H1 (cell line): Measurements from ENCODE around the gene EMID1. TPM values are rescaled to one million over a fixed set of nuclear protein-coding genes. Genes with fewer than 3 reads are reported as not detected.

Experiments used
- CTCF ChIA-PET: fragments of 300-600 bp; sonication (Branson Sonifier 250); formaldehyde crosslinking; loops from one replicate; lab custom pipeline; 2021; ENCODE audit not compliant: partially characterized antibody; lab: Charles Lee
- POLR2A ChIA-PET: fragments of 300-600 bp; sonication (Branson Sonifier 250); formaldehyde crosslinking; loops from one replicate; lab custom pipeline; 2021; ENCODE audit warnings: inconsistent platforms; ENCODE audit not compliant: partially characterized antibody; lab: Charles Lee
- DNase-seq, 2 experiments: peaks; one replicate each; pipeline versions ENCODE4 v3.0.0 to v3.0.0-alpha.2; 2010 to 2022; ENCODE audit warnings: low spot score in 2 of 2, low read depth in 1 of 2, mixed read lengths in 1 of 2
- FAIRE-seq: peaks from 2 replicates; lab custom pipeline; 2011; peaks lifted over from hg19 to GRCh38; lab: Jason Lieb, UNC
- H2AFZ ChIP-seq: 2 replicates; pipeline ENCODE4 v1.8.1; 2012; ENCODE audit warnings: low read length, inconsistent platforms
- H2AK5ac ChIP-seq: 2 replicates; pipeline ENCODE4 v1.6.1; 2013; ENCODE audit warnings: low read depth, low read length
- H2BK120ac ChIP-seq: replicated peaks from 2 replicates; pipeline ENCODE3; 2013; ENCODE audit warnings: low read depth, low read length, inconsistent platforms
- H2BK12ac ChIP-seq: 2 replicates; pipeline ENCODE4 v1.6.1; 2013; ENCODE audit warnings: low read depth, low read length
- H2BK15ac ChIP-seq: 2 replicates; pipeline ENCODE4 v1.6.1; 2013; ENCODE audit warnings: low read length
- H2BK20ac ChIP-seq: 2 replicates; pipeline ENCODE4 v1.6.1; 2013; ENCODE audit warnings: low read length
- H2BK5ac ChIP-seq: 2 replicates; pipeline ENCODE4 v1.6.1; 2013; ENCODE audit warnings: low read depth, low read length
- H3K14ac ChIP-seq: 2 replicates; pipeline ENCODE4 v1.6.1; 2013; ENCODE audit warnings: inconsistent platforms; ENCODE audit not compliant: insufficient read length
- H3K18ac ChIP-seq: 2 replicates; pipeline ENCODE4 v1.6.1; 2013; ENCODE audit warnings: low read length; ENCODE audit errors: extremely low read depth
- H3K23ac ChIP-seq: 2 replicates; pipeline ENCODE4 v1.6.1; 2013; ENCODE audit warnings: inconsistent platforms; ENCODE audit not compliant: insufficient read length
- H3K23me2 ChIP-seq: 2 replicates; pipeline ENCODE4 v1.6.1; 2013; ENCODE audit warnings: low read depth, low read length
- H3K27ac ChIP-seq: 2 replicates; pipeline ENCODE4 v1.6.1; 2011; ENCODE audit warnings: low read depth, low read length, inconsistent platforms
- H3K27me3 ChIP-seq, 4 experiments: replicated peaks in 1 of 4; 1 replicate in 1 of 4; 2 replicates in 3 of 4; pipeline versions ENCODE4 v1.6.1 to v1.8.1; 2011 to 2013; ENCODE audit warnings: low read length in 3 of 4, mild to moderate bottlenecking in 3 of 4, inconsistent platforms in 2 of 4, mixed read lengths in 2 of 4, moderate library complexity in 1 of 4; ENCODE audit not compliant: control insufficient read depth in 3 of 4, insufficient read depth in 3 of 4; ENCODE audit errors: extremely low read depth in 1 of 4
- H3K36me3 ChIP-seq, 4 experiments: 2 replicates each; pipeline versions ENCODE4 v1.6.1 to v1.8.1; 2011 to 2013; ENCODE audit warnings: mild to moderate bottlenecking in 4 of 4, low read length in 3 of 4, moderate library complexity in 2 of 4, control low read depth in 1 of 4, inconsistent platforms in 1 of 4; ENCODE audit not compliant: insufficient read depth in 4 of 4, control insufficient read depth in 2 of 4
- H3K4ac ChIP-seq: replicated peaks from 2 replicates; pipeline ENCODE3; 2013; ENCODE audit warnings: low read length, low read depth, mixed read lengths, inconsistent platforms; ENCODE audit not compliant: insufficient read length
- H3K4me1 ChIP-seq, 4 experiments: replicated peaks in 1 of 4; 1 replicate in 1 of 4; 2 replicates in 3 of 4; pipeline versions ENCODE4 v1.6.1 to v1.8.1; 2011 to 2013; ENCODE audit warnings: low read length in 3 of 4, inconsistent platforms in 2 of 4, mixed read lengths in 1 of 4; ENCODE audit not compliant: insufficient read depth in 4 of 4, control insufficient read depth in 3 of 4
- H3K4me2 ChIP-seq, 2 experiments: 2 replicates each; pipeline versions ENCODE4 v1.6.1 to v1.8.1; 2011 to 2013; ENCODE audit warnings: low read depth in 2 of 2, low read length in 2 of 2, control low read depth in 1 of 2, inconsistent platforms in 1 of 2, mild to moderate bottlenecking in 1 of 2; ENCODE audit not compliant: insufficient read depth in 1 of 2
- H3K4me3 ChIP-seq, 4 experiments: fragments of 200-600, 300-600 bp in 1 of 4; sonication (generic), shearing (Covaris generic), sonication (Bioruptor Twin) in 1 of 4; 2 replicates each; pipeline versions ENCODE4 v1.5.1 to v1.8.1; 2011 to 2016; ENCODE audit warnings: low read length in 4 of 4, low read depth in 3 of 4, control low read depth in 2 of 4, inconsistent platforms in 2 of 4, mild to moderate bottlenecking in 2 of 4, mixed read lengths in 1 of 4, moderate library complexity in 1 of 4; ENCODE audit not compliant: insufficient read depth in 2 of 4; ENCODE audit errors: extremely low read depth in 1 of 4
- H3K56ac ChIP-seq: replicated peaks from 2 replicates; pipeline ENCODE3; 2013; ENCODE audit warnings: low read depth, mild to moderate bottlenecking, mixed read lengths, low read length, inconsistent platforms; ENCODE audit not compliant: insufficient read length
- H3K79me1 ChIP-seq: 2 replicates; pipeline ENCODE4 v1.6.1; 2013; ENCODE audit warnings: low read depth, low read length, control low read depth
- H3K79me2 ChIP-seq, 2 experiments: 2 replicates each; pipeline versions ENCODE4 v1.6.1 to v1.8.1; 2012 to 2013; ENCODE audit warnings: low read length in 2 of 2, mild to moderate bottlenecking in 2 of 2, inconsistent platforms in 1 of 2; ENCODE audit not compliant: insufficient read depth in 2 of 2, control insufficient read depth in 1 of 2
- H3K9ac ChIP-seq, 4 experiments: replicated peaks in 1 of 4; 1 replicate in 1 of 4; 2 replicates in 3 of 4; pipeline versions ENCODE4 v1.6.1 to v1.8.1; 2011 to 2013; ENCODE audit warnings: low read depth in 3 of 4, low read length in 3 of 4, control low read depth in 2 of 4, mild to moderate bottlenecking in 2 of 4, moderate library complexity in 2 of 4, inconsistent platforms in 1 of 4; ENCODE audit errors: extremely low read depth in 1 of 4
- H3K9me3 ChIP-seq, 2 experiments: 2 replicates each; pipeline versions ENCODE4 v1.6.1 to v1.8.1; 2012 to 2013; ENCODE audit warnings: mild to moderate bottlenecking in 2 of 2, moderate library complexity in 2 of 2, control low read depth in 1 of 2, inconsistent platforms in 1 of 2, low read depth in 1 of 2, low read length in 1 of 2, mixed read lengths in 1 of 2; ENCODE audit not compliant: insufficient read depth in 2 of 2
- H4K20me1 ChIP-seq, 2 experiments: replicated peaks in 1 of 2; 2 replicates each; pipeline versions ENCODE3 to v1.8.1; 2011 to 2013; ENCODE audit warnings: inconsistent platforms in 2 of 2, low read length in 2 of 2, mild to moderate bottlenecking in 1 of 2; ENCODE audit not compliant: insufficient read depth in 2 of 2, control insufficient read depth in 1 of 2
- H4K5ac ChIP-seq: 2 replicates; pipeline ENCODE4 v1.6.1; 2013; ENCODE audit warnings: low read length, low read depth, mixed read lengths, inconsistent platforms; ENCODE audit not compliant: insufficient read length
- H4K8ac ChIP-seq: 2 replicates; pipeline ENCODE4 v1.8.0; 2013; ENCODE audit warnings: mild to moderate bottlenecking, moderate library complexity, low read length, inconsistent platforms; ENCODE audit not compliant: insufficient read depth; ENCODE audit errors: extremely low read depth
- H4K91ac ChIP-seq: replicated peaks from 2 replicates; pipeline ENCODE3; 2013; ENCODE audit warnings: low read length, mixed read lengths, inconsistent platforms; ENCODE audit not compliant: insufficient read length
- JUND ChIP-seq: IDR thresholded peaks from 2 replicates; pipeline ENCODE4 v1.6.1; 2011; ENCODE audit warnings: mild to moderate bottlenecking, improper control_type of control experiment, low read length
- NANOG ChIP-seq: IDR thresholded peaks from 2 replicates; pipeline ENCODE4 v1.6.1; 2011; ENCODE audit warnings: low read length, low read depth, mild to moderate bottlenecking, inconsistent platforms; ENCODE audit not compliant: insufficient read depth, poor library complexity, severe bottlenecking
- NRF1 ChIP-seq: IDR thresholded peaks from 2 replicates; pipeline ENCODE4 v1.6.1; 2011; ENCODE audit warnings: mild to moderate bottlenecking, low read depth, low read length, improper control_type of control experiment
- SP1 ChIP-seq: IDR thresholded peaks from 2 replicates; pipeline ENCODE4 v1.6.1; 2011; ENCODE audit warnings: low read depth, low read length
- TAF1 ChIP-seq: IDR thresholded peaks from 2 replicates; pipeline ENCODE4 v1.6.1; 2011; ENCODE audit warnings: mild to moderate bottlenecking, low read depth, low read length
- TAF7 ChIP-seq: optimal IDR thresholded peaks from 2 replicates; pipeline ENCODE3; 2011; ENCODE audit warnings: low read depth, mild to moderate bottlenecking, inconsistent platforms, low read length, moderate library complexity, borderline replicate concordance
- TCF12 ChIP-seq: IDR thresholded peaks from 2 replicates; pipeline ENCODE4 v1.6.1; 2011; ENCODE audit warnings: low read depth, mild to moderate bottlenecking, low read length
- TEAD4 ChIP-seq: IDR thresholded peaks from 2 replicates; pipeline ENCODE4 v1.6.1; 2012; ENCODE audit warnings: low read depth, low read length, inconsistent platforms, mixed read lengths
- WGBS, 2 experiments: shearing (Covaris generic) in 1 of 2; methylation state at CpG; one replicate each; pipeline versions ENCODE4 v1.1.6 to v1.1.7; 2013 to 2015; ENCODE audit warnings: low lambda C conversion rate in 2 of 2, mixed read lengths in 2 of 2, inconsistent platforms in 1 of 2, low coverage in 1 of 2, missing lambda C conversion rate in 1 of 2; ENCODE audit not compliant: insufficient replicate concordance in 2 of 2, insufficient coverage in 1 of 2, insufficient read length in 1 of 2; ENCODE audit errors: extremely low coverage in 1 of 2, missing lambda C conversion rate in 1 of 2; 5-methylcytosine and 5-hydroxymethylcytosine counted together
- polyA plus RNA-seq, 7 experiments: library from polyadenylated mRNA; depleted of rRNA in 3 of 7; stranded (reverse) in 5 of 7; unstranded in 2 of 7; fragments of >200 nt in 5 of 7; fragments of 200-250 nt in 2 of 7; gene quantifications; 1 replicate in 5 of 7; 2 replicates in 1 of 7; 4 replicates in 1 of 7; pipeline versions ENCODE4 v1.2.1 to v1.2.3, GENCODE V29; 2011 to 2013; ENCODE audit warnings: missing spikeins in 2 of 7, mixed read lengths in 2 of 7
- total RNA-seq: library from RNA; stranded (reverse); fragmentation: NEBNext Ultra II Directional; extraction: Animal tissue kit (Norgen Biotek cat#: 25700); gene quantifications from 2 replicates; pipeline ENCODE4 v1.2.1, GENCODE V29; 2021

Gene EMID1
- total and polyA plus RNA-seq, 2 of the 8 experiments (the other 6 are each of a cell fraction or from before 2014, with no cell fraction given) = 3.9 to 7.4 TPM

DNA sequence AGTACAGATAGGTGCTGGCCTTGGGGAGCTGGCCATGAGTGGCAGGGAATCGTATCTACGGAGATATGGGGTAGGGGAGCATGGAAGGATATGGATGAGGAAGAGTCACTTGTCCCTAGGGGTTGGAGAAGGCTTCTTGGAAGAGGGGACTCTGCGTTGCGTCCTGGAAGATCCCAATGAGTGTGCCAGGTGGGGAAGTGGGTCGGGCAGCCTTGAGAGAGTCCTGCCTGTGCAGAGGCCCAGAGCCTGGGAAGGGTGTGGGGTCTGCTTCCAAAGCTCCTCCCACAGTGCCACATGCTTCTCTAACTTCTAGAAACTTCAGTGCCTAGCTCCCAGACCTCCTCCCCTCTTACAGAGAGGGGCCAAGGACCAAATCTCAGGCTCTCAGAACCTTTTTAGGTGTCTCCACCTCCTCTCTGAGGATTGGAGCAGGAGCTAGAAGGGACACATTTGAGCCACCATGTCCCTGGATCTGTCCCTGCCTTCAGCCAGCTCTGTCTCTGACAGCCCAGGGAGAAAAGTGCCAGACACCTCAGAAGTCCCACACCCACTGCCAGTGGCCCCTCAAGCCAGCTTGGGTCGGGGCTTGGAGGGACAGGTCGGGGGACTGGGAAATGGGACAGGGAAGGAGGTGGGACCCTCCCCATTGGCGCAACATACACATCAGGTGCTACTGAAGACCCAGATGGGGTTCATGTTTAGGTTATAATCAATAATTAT is 51.1 kb downstream of the EMID1 start:
- no peak overlapping the region for H3K4ac ChIP-seq
- no peak for FAIRE-seq
- no peak overlapping the region for H2AK5ac ChIP-seq
- H3K14ac ChIP-seq = no peak overlapping the region
- no peak overlapping the region for H3K4me2 ChIP-seq
- H3K56ac ChIP-seq = no peak overlapping the region
- no peak overlapping the region for H4K91ac ChIP-seq
- no peaks in the 10 kb centered on the region for H3K23me2 ChIP-seq
- no peak overlapping the region for H2BK120ac ChIP-seq
- no peak overlapping the region for H3K9ac ChIP-seq
- no peaks in the 10 kb centered on the region for H3K9me3 ChIP-seq
- no peak overlapping the region for H3K4me3 ChIP-seq
- no peaks in the 10 kb centered on the region for H3K79me2 ChIP-seq
- H3K27ac ChIP-seq = no peak overlapping the region
- CTCF ChIA-PET = interaction anchor here (0.6 to 4.6 kb wide), 4 partner anchors 11 to 312 kb away, joined by 3 to 34 read pairs (median 4); no protein-coding TSS in a partner anchor
- 90% methylated on average over 8 of the region's 8 CpGs; no CpG with 5 or more reads in 1 of the 2 experiments for WGBS, 2 experiments
- H2BK15ac ChIP-seq = no peak overlapping the region
- H4K5ac ChIP-seq = no peak overlapping the region
- no peaks in the 10 kb centered on the region for H3K27me3 ChIP-seq
- H2BK20ac ChIP-seq = no peak overlapping the region
- peaks cover 0 to 6% (median 0%) of the 10 kb centered on the region in 4 experiments; a peak in 2 of 7 replicates for H3K4me1 ChIP-seq
- H2AFZ ChIP-seq = no peak overlapping the region
- no peak for TF ChIP-seq JUND
- TF ChIP-seq TAF1 = no peak
- TF ChIP-seq TAF7 = no peak
- no peak for TF ChIP-seq NRF1
- no peak for TF ChIP-seq TEAD4
- no peak for TF ChIP-seq SP1
- TF ChIP-seq TCF12 = no peak
- TF ChIP-seq NANOG = no peak
- H2BK12ac ChIP-seq = no peak overlapping the region
- H2BK5ac ChIP-seq = no peak overlapping the region
- no peak overlapping the region for H3K23ac ChIP-seq
- no peak overlapping the region for H3K18ac ChIP-seq
- peaks cover 0 to 13% (median 1%) of the 10 kb centered on the region in 4 experiments; a peak in 4 of 8 replicates for H3K36me3 ChIP-seq
- no peak for DNase-seq
- H3K79me1 ChIP-seq = peaks cover 3% of the 10 kb centered on the region; the same call in 1 of the 2 replicates
- no peak overlapping the region for H4K8ac ChIP-seq
- POLR2A ChIA-PET = interaction anchor here (0.6 to 8.6 kb wide), 8 partner anchors 9 to 112 kb away, joined by 3 to 139 read pairs (median 4); partner anchors contain the start of genes EWSR1 and RHBDD3
- H4K20me1 ChIP-seq = peaks cover 3 to 19% of the 10 kb centered on the region in 2 experiments
